MM.1S (cell line): ENCODE measurements around the gene SH3PXD2A.
A peak's percentile ranks its signal among the peaks of the same experiment; 100 is the strongest.

Experiments used
- DNase-seq: peaks from one replicate; pipeline ENCODE4 v3.0.0-alpha.2; 2015
- H2AFZ ChIP-seq: fragments of 300-600 bp; sonication (generic); 2 replicates; pipeline ENCODE4 v1.6.0; 2016; ENCODE audit warnings: antibody characterized with exemption, low read length
- H3F3A ChIP-seq: fragments of 300-600 bp; sonication (generic); 2 replicates; pipeline ENCODE4 v1.6.1; 2016; ENCODE audit warnings: mild to moderate bottlenecking, antibody characterized with exemption, low read length, moderate library complexity, mixed read lengths; ENCODE audit not compliant: insufficient read depth
- H3K27ac ChIP-seq: fragments of 300-600 bp; sonication (generic); 2 replicates; pipeline ENCODE4 v1.5.1; 2016; ENCODE audit warnings: mild to moderate bottlenecking, low read length
- H3K27me3 ChIP-seq: fragments of 300-600 bp; sonication (generic); replicated peaks from 2 replicates; pipeline ENCODE4 v1.6.0; 2016; ENCODE audit warnings: low read length; ENCODE audit not compliant: insufficient read depth
- H3K36me3 ChIP-seq: fragments of 300-600 bp; sonication (generic); replicated peaks from 2 replicates; pipeline ENCODE4 v1.6.1; 2016; ENCODE audit warnings: mild to moderate bottlenecking, low read length, mixed read lengths; ENCODE audit not compliant: insufficient read depth
- H3K4me1 ChIP-seq: fragments of 300-600 bp; sonication (generic); 2 replicates; pipeline ENCODE4 v1.6.1; 2016; ENCODE audit warnings: low read length, mixed read lengths
- H3K4me2 ChIP-seq: fragments of 300-600 bp; sonication (generic); 2 replicates; pipeline ENCODE4 v1.6.0; 2016; ENCODE audit warnings: low read depth, low read length
- H3K4me3 ChIP-seq: fragments of 300-600 bp; sonication (generic); 2 replicates; pipeline ENCODE4 v1.5.1; 2016; ENCODE audit warnings: low read length, mixed read lengths
- H3K79me2 ChIP-seq: fragments of 300-600 bp; sonication (generic); 2 replicates; pipeline ENCODE4 v1.6.1; 2016; ENCODE audit warnings: mixed run types, low read length, mixed read lengths
- H3K9ac ChIP-seq: fragments of 300-600 bp; sonication (generic); 2 replicates; pipeline ENCODE4 v1.6.1; 2016; ENCODE audit warnings: low read length, mixed read lengths
- H3K9me2 ChIP-seq: fragments of 300-600 bp; sonication (generic); replicated peaks from 2 replicates; pipeline ENCODE4 v1.6.1; 2016; ENCODE audit warnings: mild to moderate bottlenecking, low read length, mixed read lengths; ENCODE audit not compliant: insufficient read depth
- H3K9me3 ChIP-seq: fragments of 300-600 bp; sonication (generic); replicated peaks from 2 replicates; pipeline ENCODE4 v1.6.1; 2016; ENCODE audit warnings: mild to moderate bottlenecking, low read length, mixed read lengths; ENCODE audit not compliant: insufficient read depth
- H4K20me1 ChIP-seq: fragments of 300-600 bp; sonication (generic); 2 replicates; pipeline ENCODE4 v1.6.1; 2016; ENCODE audit warnings: mild to moderate bottlenecking, low read length, moderate library complexity, mixed read lengths; ENCODE audit not compliant: insufficient read depth
- CTCF ChIP-seq: fragments of 300-600 bp; sonication (generic); IDR thresholded peaks from 2 replicates; pipeline ENCODE4 v1.5.1; 2016; ENCODE audit warnings: antibody characterized with exemption, low read length, mixed read lengths
- EZH2 ChIP-seq: fragments of 300-600 bp; sonication (generic); optimal IDR thresholded peaks from 2 replicates; pipeline ENCODE3; 2017; ENCODE audit warnings: low read depth, mild to moderate bottlenecking, antibody characterized with exemption, low read length, mixed read lengths
- EZH2phosphoT487 ChIP-seq: fragments of 300-600 bp; sonication (generic); IDR thresholded peaks from 2 replicates; pipeline ENCODE4 v1.6.1; 2018; ENCODE audit warnings: antibody characterized with exemption, low read length

The SH3PXD2A gene

GRCh38 chr10:103701380-103702222, 153.8 kb downstream of the SH3PXD2A start:
- Histone ChIP-seq H3K36me3 (no peaks in the 10 kb centered on the region), H3F3A (no peaks in the 10 kb centered on the region), H4K20me1 (no peaks in the 10 kb centered on the region), H3K4me1 (peaks cover 15% of the 10 kb centered on the region), H3K4me3 (no peak overlapping the region), H3K9me2 (no peaks in the 10 kb centered on the region), H3K9me3 (no peaks in the 10 kb centered on the region), H3K27me3 (no peaks in the 10 kb centered on the region), H3K27ac (no peak overlapping the region), H2AFZ (no peak overlapping the region), H3K4me2 (no peak overlapping the region), H3K9ac (no peak overlapping the region), H3K79me2 (no peaks in the 10 kb centered on the region)
- TF ChIP-seq EZH2 (no peak), CTCF (no peak), EZH2phosphoT487 (no peak)
- DNase-seq: no peak

GRCh38 chr10:103700436-103700715, 155.0 kb downstream of the SH3PXD2A start:
- H3K9me3 ChIP-seq: no peaks in the 10 kb centered on the region
- no peak for DNase-seq
- no peak overlapping the region for H3K4me3 ChIP-seq
- H3K27me3 ChIP-seq: no peaks in the 10 kb centered on the region
- H4K20me1 ChIP-seq: no peaks in the 10 kb centered on the region
- no peak overlapping the region for H3K4me2 ChIP-seq
- no peak overlapping the region for H3K9ac ChIP-seq
- peaks cover 20% of the 10 kb centered on the region for H3K4me1 ChIP-seq
- H2AFZ ChIP-seq: no peak overlapping the region
- TF ChIP-seq CTCF: no peak
- TF ChIP-seq EZH2phosphoT487: no peak
- no peak for TF ChIP-seq EZH2
- H3K36me3 ChIP-seq: no peaks in the 10 kb centered on the region
- no peaks in the 10 kb centered on the region for H3K79me2 ChIP-seq
- H3K9me2 ChIP-seq: no peaks in the 10 kb centered on the region
- no peak overlapping the region for H3K27ac ChIP-seq
- H3F3A ChIP-seq: no peaks in the 10 kb centered on the region

GRCh38 chr10:103699611-103700435, 155.6 kb downstream of the SH3PXD2A start:
- Histone ChIP-seq H3K79me2 (no peaks in the 10 kb centered on the region), H2AFZ (no peak overlapping the region), H3K27me3 (no peaks in the 10 kb centered on the region), H3K4me1 (peaks cover 20% of the 10 kb centered on the region), H3K9me3 (no peaks in the 10 kb centered on the region), H3K9ac (no peak overlapping the region), H3F3A (no peaks in the 10 kb centered on the region), H3K4me3 (no peak overlapping the region), H4K20me1 (no peaks in the 10 kb centered on the region), H3K4me2 (no peak overlapping the region), H3K27ac (no peak overlapping the region), H3K9me2 (no peaks in the 10 kb centered on the region), H3K36me3 (no peaks in the 10 kb centered on the region)
- TF ChIP-seq EZH2: no peak
- no peak for TF ChIP-seq EZH2phosphoT487
- no peak for TF ChIP-seq CTCF
- DNase-seq: peak; percentile 2
